DOHH2 (cell line): ENCODE measurements around the gene SDC4.

Source experiments
- H3F3A ChIP-seq: fragments of 200-600 bp; sonication (generic), shearing (Covaris generic); 2 replicates; pipeline ENCODE4 v1.6.0; 2016; ENCODE audit warnings: antibody characterized with exemption, mild to moderate bottlenecking; ENCODE audit not compliant: control insufficient read depth, insufficient read depth
- H3K27ac ChIP-seq: fragments of 200-600 bp; sonication (generic); 2 replicates; pipeline ENCODE4 v1.5.1; 2014; ENCODE audit warnings: low read depth, mild to moderate bottlenecking, low read length, moderate library complexity
- H3K27me3 ChIP-seq: fragments of 200-600 bp; sonication (generic); 2 replicates; pipeline ENCODE4 v1.6.1; 2014; ENCODE audit warnings: mild to moderate bottlenecking, low read length, mixed read lengths; ENCODE audit not compliant: control insufficient read depth
- H3K36me3 ChIP-seq: fragments of 200-600 bp; sonication (generic); 2 replicates; pipeline ENCODE4 v1.6.1; 2014; ENCODE audit warnings: mild to moderate bottlenecking, low read length, moderate library complexity, mixed read lengths; ENCODE audit not compliant: control insufficient read depth
- H3K4me1 ChIP-seq: fragments of 200-600 bp; sonication (generic); 2 replicates; pipeline ENCODE4 v1.6.1; 2014; ENCODE audit warnings: mild to moderate bottlenecking, low read length, mixed read lengths; ENCODE audit not compliant: control insufficient read depth
- H3K4me2 ChIP-seq: fragments of 200-600 bp; sonication (generic); 2 replicates; pipeline ENCODE4 v1.6.0; 2014; ENCODE audit warnings: mild to moderate bottlenecking, low read length, moderate library complexity
- H3K4me3 ChIP-seq: fragments of 200-600 bp; sonication (generic); 2 replicates; pipeline ENCODE4 v1.5.1; 2014; ENCODE audit warnings: mild to moderate bottlenecking, low read length, mixed read lengths
- H3K79me2 ChIP-seq: fragments of 200-600 bp; sonication (generic); 2 replicates; pipeline ENCODE4 v1.6.1; 2014; ENCODE audit warnings: mild to moderate bottlenecking, low read length, mixed read lengths; ENCODE audit not compliant: control insufficient read depth
- H3K9me2 ChIP-seq: fragments of 200-600 bp; sonication (generic); replicated peaks from 2 replicates; pipeline ENCODE4 v1.6.1; 2014; ENCODE audit warnings: mild to moderate bottlenecking, low read length, mixed read lengths; ENCODE audit not compliant: control insufficient read depth
- H3K9me3 ChIP-seq: fragments of 200-600 bp; sonication (generic); 2 replicates; pipeline ENCODE4 v1.6.1; 2014; ENCODE audit warnings: antibody characterized with exemption, low read length, mixed read lengths; ENCODE audit not compliant: control insufficient read depth, insufficient read depth
- H4K20me1 ChIP-seq: fragments of 200-600 bp; sonication (generic); 2 replicates; pipeline ENCODE4 v1.6.0; 2014; ENCODE audit warnings: low read depth, mild to moderate bottlenecking, antibody characterized with exemption, low read length, moderate library complexity; ENCODE audit not compliant: control insufficient read depth, insufficient read depth
- EZH2phosphoT487 ChIP-seq: fragments of 200-600 bp; sonication (generic); IDR thresholded peaks from 2 replicates; pipeline ENCODE4 v1.6.1; 2017; ENCODE audit warnings: borderline replicate concordance, mild to moderate bottlenecking, antibody characterized with exemption, low read length, moderate library complexity, mixed read lengths
- TF ChIP-seq, protein P1 (sequence below): fragments of 200-600 bp; sonication (generic); IDR thresholded peaks from one replicate; pipeline ENCODE4 v1.5.1; 2014; ENCODE audit warnings: antibody characterized with exemption, mild to moderate bottlenecking, low read depth, low read length; ENCODE audit not compliant: poor library complexity, severe bottlenecking

The SDC4 gene

DNA sequence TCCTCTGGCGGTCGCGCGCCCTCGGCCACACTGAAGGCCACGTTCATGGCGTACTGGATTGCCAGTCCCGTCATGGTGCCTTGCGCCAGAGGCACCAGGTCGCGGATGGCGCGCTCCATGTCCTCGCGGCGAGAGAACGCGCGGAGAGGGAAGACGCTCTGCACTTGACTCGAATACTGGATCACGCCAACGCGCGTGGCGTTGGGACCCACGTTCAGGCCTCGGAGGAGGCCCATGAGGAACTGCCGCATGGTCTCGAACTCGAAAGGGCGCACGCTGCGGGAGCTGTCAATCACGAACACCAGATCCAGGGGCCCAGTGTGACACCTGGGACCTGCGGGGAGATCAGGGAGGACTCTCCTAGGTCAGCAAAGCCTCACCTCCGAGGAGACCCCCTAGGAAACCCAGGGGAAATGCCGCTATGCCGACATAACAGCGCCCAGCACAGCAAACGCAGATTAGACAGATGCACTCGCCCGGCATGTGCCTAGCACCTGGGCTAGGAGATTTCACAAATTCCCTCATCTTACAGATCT, 43.7 kb downstream of the SDC4 start:
- Histone ChIP-seq H3K36me3 (no peaks in the 10 kb centered on the region), H3F3A (no peaks in the 10 kb centered on the region), H4K20me1 (no peaks in the 10 kb centered on the region), H3K9me2 (no peaks in the 10 kb centered on the region), H3K9me3 (no peaks in the 10 kb centered on the region), H3K4me3 (no peak overlapping the region), H3K4me1 (no peaks in the 10 kb centered on the region), H3K27ac (no peak overlapping the region), H3K27me3 (peaks cover 8% of the 10 kb centered on the region), H3K4me2 (no peak overlapping the region), H3K79me2 (no peaks in the 10 kb centered on the region)
- TF ChIP-seq, protein P1, sequence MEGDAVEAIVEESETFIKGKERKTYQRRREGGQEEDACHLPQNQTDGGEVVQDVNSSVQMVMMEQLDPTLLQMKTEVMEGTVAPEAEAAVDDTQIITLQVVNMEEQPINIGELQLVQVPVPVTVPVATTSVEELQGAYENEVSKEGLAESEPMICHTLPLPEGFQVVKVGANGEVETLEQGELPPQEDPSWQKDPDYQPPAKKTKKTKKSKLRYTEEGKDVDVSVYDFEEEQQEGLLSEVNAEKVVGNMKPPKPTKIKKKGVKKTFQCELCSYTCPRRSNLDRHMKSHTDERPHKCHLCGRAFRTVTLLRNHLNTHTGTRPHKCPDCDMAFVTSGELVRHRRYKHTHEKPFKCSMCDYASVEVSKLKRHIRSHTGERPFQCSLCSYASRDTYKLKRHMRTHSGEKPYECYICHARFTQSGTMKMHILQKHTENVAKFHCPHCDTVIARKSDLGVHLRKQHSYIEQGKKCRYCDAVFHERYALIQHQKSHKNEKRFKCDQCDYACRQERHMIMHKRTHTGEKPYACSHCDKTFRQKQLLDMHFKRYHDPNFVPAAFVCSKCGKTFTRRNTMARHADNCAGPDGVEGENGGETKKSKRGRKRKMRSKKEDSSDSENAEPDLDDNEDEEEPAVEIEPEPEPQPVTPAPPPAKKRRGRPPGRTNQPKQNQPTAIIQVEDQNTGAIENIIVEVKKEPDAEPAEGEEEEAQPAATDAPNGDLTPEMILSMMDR, result no peak
- no peak for TF ChIP-seq EZH2phosphoT487

DNA sequence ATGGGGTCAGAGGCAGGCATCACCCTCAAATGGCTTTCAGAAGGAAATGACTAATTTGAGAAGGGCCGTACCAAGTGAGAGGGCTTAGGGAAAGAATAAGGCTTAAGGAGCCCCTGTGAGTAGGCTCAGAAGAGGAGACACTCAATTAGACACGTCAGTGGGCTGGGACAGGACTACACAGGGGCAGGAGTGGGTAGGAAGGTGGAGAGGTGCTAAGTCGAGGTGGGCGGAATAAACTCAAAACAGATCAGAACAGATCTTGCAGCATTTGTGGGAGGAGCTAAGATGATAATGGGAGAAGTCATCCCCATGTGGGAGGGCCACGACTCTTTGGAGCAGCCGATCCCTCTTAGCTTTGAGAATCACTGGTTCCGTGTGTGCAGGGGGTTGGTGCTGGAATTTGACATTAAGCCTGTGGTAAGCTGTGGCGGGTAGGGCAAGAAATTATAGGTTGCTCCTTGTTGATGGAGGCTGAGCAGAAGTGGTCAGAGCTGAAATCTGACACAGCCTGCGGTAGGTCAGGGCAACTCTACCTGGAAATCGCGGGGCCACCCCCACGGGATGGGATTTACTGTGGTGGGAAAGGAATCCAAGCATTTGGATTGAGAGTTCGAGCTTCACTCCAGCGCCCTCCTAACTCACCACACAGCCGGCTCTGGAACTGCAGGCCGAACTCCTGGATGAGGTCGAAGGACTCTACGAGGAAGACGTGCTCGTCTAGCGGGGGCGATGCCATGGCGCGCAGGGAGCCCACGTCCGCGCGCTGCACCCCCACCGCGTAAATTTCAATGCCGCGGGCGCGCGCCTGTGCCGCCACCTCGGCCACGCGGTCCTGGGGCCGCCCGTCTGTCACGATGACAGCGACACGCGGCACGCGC, 44.4 kb downstream of the SDC4 start:
- Histone ChIP-seq H3K36me3 (no peaks in the 10 kb centered on the region), H3K4me3 (no peak overlapping the region), H3K27me3 (peaks cover 8% of the 10 kb centered on the region), H4K20me1 (no peaks in the 10 kb centered on the region), H3K4me2 (no peak overlapping the region), H3K9me3 (no peaks in the 10 kb centered on the region), H3K27ac (no peak overlapping the region), H3F3A (no peaks in the 10 kb centered on the region), H3K4me1 (no peaks in the 10 kb centered on the region), H3K79me2 (no peaks in the 10 kb centered on the region), H3K9me2 (no peaks in the 10 kb centered on the region)
- TF ChIP-seq, protein P1, result no peak
- no peak for TF ChIP-seq EZH2phosphoT487

DNA sequence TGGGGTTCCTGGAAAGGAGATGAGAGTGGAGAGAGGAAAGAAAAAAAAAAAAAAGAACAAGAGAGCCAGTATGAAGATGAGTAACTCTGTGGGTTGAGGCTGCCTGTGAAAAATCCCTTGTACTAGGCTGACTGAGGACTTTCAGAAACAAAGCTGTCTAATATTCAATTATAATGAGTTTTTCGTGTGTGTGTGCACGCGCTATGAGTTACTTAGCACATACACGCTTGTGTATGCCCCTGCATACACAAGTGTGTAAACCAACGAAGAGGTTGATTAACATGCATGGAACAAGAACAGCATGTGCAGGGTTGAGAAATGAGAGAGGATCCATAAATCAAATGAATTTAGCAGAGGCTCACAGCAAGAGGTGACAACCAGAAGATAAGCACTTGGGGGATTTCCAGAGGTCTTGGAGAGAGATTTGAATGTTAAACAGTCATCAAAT, 46.4 kb downstream of the SDC4 start:
- no peaks in the 10 kb centered on the region for H3F3A ChIP-seq
- H4K20me1 ChIP-seq, result no peaks in the 10 kb centered on the region
- no peak overlapping the region for H3K27ac ChIP-seq
- H3K4me2 ChIP-seq, result no peak overlapping the region
- no peaks in the 10 kb centered on the region for H3K79me2 ChIP-seq
- no peak overlapping the region for H3K4me3 ChIP-seq
- H3K4me1 ChIP-seq, result no peaks in the 10 kb centered on the region
- H3K9me3 ChIP-seq, result no peaks in the 10 kb centered on the region
- H3K36me3 ChIP-seq, result no peaks in the 10 kb centered on the region
- H3K27me3 ChIP-seq, result no peaks in the 10 kb centered on the region
- TF ChIP-seq EZH2phosphoT487, result no peak
- TF ChIP-seq, protein P1, result no peak
- H3K9me2 ChIP-seq, result no peaks in the 10 kb centered on the region
